SK-N-SH treated with all-trans-retinoic acid at 6 μM for 48 hours (cell line): ENCODE results near the gene SMPD3.

Experiments
- ATAC-seq: fragments of 200-7000 bp; cut with Tn5 transposase; 3 replicates; pipeline ENCODE4 v1.9.1; 2020; ENCODE audit warnings: mild to moderate bottlenecking, moderate library complexity
- ARNTL ChIP-seq: fragments of 450-650 bp; formaldehyde crosslinking; IDR thresholded peaks from 2 replicates; pipeline ENCODE4 v1.5.0; 2020; ENCODE audit warnings: low read depth, mild to moderate bottlenecking, moderate library complexity, borderline replicate concordance
- BACH2 ChIP-seq: fragments of 250-450 bp; sonication (Bioruptor Pico); IDR thresholded peaks from 2 replicates; pipeline ENCODE4 v1.9.0; 2021; ENCODE audit warnings: mild to moderate bottlenecking, borderline replicate concordance
- GLIS3 ChIP-seq: fragments of 250-450 bp; sonication (Bioruptor Pico); IDR thresholded peaks from 2 replicates; pipeline ENCODE4 v1.5.0; 2020; ENCODE audit warnings: mild to moderate bottlenecking, moderate library complexity
- ISL1 ChIP-seq: fragments of 250-450 bp; sonication (Bioruptor Pico); IDR thresholded peaks from 2 replicates; pipeline ENCODE4 v2.1.2; 2022; ENCODE audit warnings: mild to moderate bottlenecking, moderate library complexity
- OSR1 ChIP-seq: fragments of 250-450 bp; sonication (Bioruptor Pico); IDR thresholded peaks from 2 replicates; pipeline ENCODE4 v1.8.0; 2022; ENCODE audit warnings: moderate library complexity, mild to moderate bottlenecking, inconsistent platforms
- PPARA ChIP-seq: fragments of 250-450 bp; sonication (Bioruptor Pico); IDR thresholded peaks from 2 replicates; pipeline ENCODE4 v1.5.0; 2020; ENCODE audit warnings: mild to moderate bottlenecking, borderline replicate concordance
- RARB ChIP-seq: fragments of 250-450 bp; sonication (Bioruptor Pico); IDR thresholded peaks from 2 replicates; pipeline ENCODE4 v1.8.0; 2021; ENCODE audit warnings: mild to moderate bottlenecking, moderate library complexity
- SNAI2 ChIP-seq: fragments of 250-450 bp; sonication (Bioruptor Pico); IDR thresholded peaks from 2 replicates; pipeline ENCODE4 v1.5.0; 2020; ENCODE audit warnings: mild to moderate bottlenecking, moderate library complexity
- TCF4 ChIP-seq: fragments of 250-450 bp; sonication (Bioruptor Pico); IDR thresholded peaks from 2 replicates; pipeline ENCODE4 v1.8.0; 2021; ENCODE audit warnings: mild to moderate bottlenecking, moderate library complexity, borderline replicate concordance
- TOX ChIP-seq: fragments of 250-450 bp; sonication (Bioruptor Pico); IDR thresholded peaks from 2 replicates; pipeline ENCODE4 v1.8.0; 2021; ENCODE audit warnings: mild to moderate bottlenecking, moderate library complexity, borderline replicate concordance
- TSHZ2 ChIP-seq: fragments of 250-450 bp; sonication (Bioruptor Pico); IDR thresholded peaks from 2 replicates; pipeline ENCODE4 v1.5.0; 2020; ENCODE audit warnings: mild to moderate bottlenecking, moderate library complexity
- ZC3H10 ChIP-seq: fragments of 250-450 bp; sonication (Bioruptor Pico); IDR thresholded peaks from 2 replicates; pipeline ENCODE4 v1.5.1; 2021; ENCODE audit warnings: mild to moderate bottlenecking, moderate library complexity
- ZFP3 ChIP-seq: fragments of 250-450 bp; sonication (Bioruptor Pico); IDR thresholded peaks from 2 replicates; pipeline ENCODE4 v1.5.0; 2020; ENCODE audit warnings: mild to moderate bottlenecking, moderate library complexity
- ZFP30 ChIP-seq: fragments of 450-650 bp; formaldehyde crosslinking; IDR thresholded peaks from 2 replicates; pipeline ENCODE4 v1.5.0; 2022; ENCODE audit warnings: mild to moderate bottlenecking, moderate library complexity
- ZNF565 ChIP-seq: fragments of 450-650 bp; formaldehyde crosslinking; conservative IDR thresholded peaks from 2 replicates; pipeline ENCODE4 v1.5.0; 2020; ENCODE audit warnings: low read depth, mild to moderate bottlenecking, moderate library complexity
- ZNF70 ChIP-seq: fragments of 450-650 bp; formaldehyde crosslinking; IDR thresholded peaks from 2 replicates; pipeline ENCODE4 v1.5.0; 2020; ENCODE audit warnings: mild to moderate bottlenecking, moderate library complexity
- ZNF8 ChIP-seq: fragments of 450-650 bp; formaldehyde crosslinking; IDR thresholded peaks from 2 replicates; pipeline ENCODE4 v1.5.0; 2020; ENCODE audit warnings: mild to moderate bottlenecking, moderate library complexity
- TF ChIP-seq, protein P1 (sequence below): fragments of 250-450 bp; sonication (Bioruptor Pico); IDR thresholded peaks from 2 replicates; pipeline ENCODE4 v1.5.1; 2021; ENCODE audit warnings: mild to moderate bottlenecking, moderate library complexity
- TF ChIP-seq, protein P2 (sequence below): fragments of 250-450 bp; sonication (Bioruptor Pico); IDR thresholded peaks from 2 replicates; pipeline ENCODE4 v1.8.0; 2020; ENCODE audit warnings: mild to moderate bottlenecking, moderate library complexity, borderline replicate concordance
- TF ChIP-seq, protein P3 (sequence below): fragments of 250-450 bp; sonication (Bioruptor Pico); IDR thresholded peaks from 2 replicates; pipeline ENCODE4 v1.5.1; 2020; ENCODE audit warnings: low read depth, mild to moderate bottlenecking, moderate library complexity

SMPD3 gene

DNA sequence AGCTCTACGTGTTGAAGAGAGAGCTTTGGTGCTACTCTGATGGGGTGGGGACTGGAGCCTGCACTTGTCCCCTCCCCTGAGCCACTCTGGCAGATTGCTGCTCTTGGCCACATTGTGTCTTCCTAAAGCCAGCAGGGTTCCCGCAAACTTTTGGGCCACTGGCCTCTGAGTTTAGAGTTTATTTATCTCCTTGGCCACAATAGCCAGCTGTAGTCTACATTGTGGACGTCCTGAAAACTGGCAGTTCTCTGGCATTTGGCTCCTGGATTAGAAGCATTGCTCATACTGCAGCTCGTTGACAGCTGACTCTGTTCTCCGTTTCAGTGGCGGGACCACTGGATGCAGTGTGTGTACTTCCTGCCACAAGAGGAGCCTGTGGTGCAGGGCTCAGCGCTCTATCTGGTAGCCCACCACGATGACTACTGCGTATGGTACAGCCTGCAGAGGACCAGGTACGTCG is 102.9 kb downstream of the SMPD3 start:
- TF ChIP-seq, protein P1, sequence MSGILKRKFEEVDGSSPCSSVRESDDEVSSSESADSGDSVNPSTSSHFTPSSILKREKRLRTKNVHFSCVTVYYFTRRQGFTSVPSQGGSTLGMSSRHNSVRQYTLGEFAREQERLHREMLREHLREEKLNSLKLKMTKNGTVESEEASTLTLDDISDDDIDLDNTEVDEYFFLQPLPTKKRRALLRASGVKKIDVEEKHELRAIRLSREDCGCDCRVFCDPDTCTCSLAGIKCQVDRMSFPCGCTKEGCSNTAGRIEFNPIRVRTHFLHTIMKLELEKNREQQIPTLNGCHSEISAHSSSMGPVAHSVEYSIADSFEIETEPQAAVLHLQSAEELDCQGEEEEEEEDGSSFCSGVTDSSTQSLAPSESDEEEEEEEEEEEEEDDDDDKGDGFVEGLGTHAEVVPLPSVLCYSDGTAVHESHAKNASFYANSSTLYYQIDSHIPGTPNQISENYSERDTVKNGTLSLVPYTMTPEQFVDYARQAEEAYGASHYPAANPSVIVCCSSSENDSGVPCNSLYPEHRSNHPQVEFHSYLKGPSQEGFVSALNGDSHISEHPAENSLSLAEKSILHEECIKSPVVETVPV (CRISPR knock-in tag), result no peak
- no peak for ATAC-seq

DNA sequence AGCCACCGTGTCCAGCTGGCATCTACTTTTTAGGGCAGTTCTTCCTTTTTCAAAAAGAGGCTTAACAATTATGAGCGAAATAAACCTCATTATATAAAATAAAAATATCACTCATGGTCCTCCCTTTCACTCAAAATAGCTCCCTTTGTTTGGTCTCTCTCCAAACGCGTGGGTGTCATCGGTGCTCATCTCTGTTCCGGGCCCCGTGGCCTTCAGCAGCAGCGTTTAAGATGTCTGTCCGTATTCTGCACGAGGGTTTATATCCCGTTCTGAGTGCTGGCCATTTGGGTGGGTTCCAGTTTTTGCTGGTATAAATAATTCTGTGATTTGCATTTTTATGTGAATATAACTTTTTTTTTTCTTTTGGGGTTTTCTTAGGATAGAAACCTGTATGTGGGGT is 104.1 kb downstream of the SMPD3 start:
- no peak for ATAC-seq
- no peak for TF ChIP-seq SNAI2 (CRISPR knock-in tag)
- no peak for TF ChIP-seq TSHZ2 (CRISPR knock-in tag)
- no peak for TF ChIP-seq BACH2 (CRISPR knock-in tag)
- TF ChIP-seq ZC3H10 (CRISPR knock-in tag), result no peak
- no peak for TF ChIP-seq TCF4 (CRISPR knock-in tag)
- TF ChIP-seq ISL1, result no peak
- TF ChIP-seq ZNF70 (CRISPR knock-in tag), result no peak
- no peak for TF ChIP-seq ARNTL (CRISPR knock-in tag)
- no peak for TF ChIP-seq TOX (CRISPR knock-in tag)
- no peak for TF ChIP-seq RARB (CRISPR knock-in tag)
- TF ChIP-seq ZFP3 (CRISPR knock-in tag), result no peak
- TF ChIP-seq ZNF565 (CRISPR knock-in tag), result no peak
- TF ChIP-seq ZFP30 (CRISPR knock-in tag), result no peak
- TF ChIP-seq, protein P1 (CRISPR knock-in tag), result no peak

- TF ChIP-seq ZFP3 (CRISPR knock-in tag), result no peak
- no peak for TF ChIP-seq ZC3H10 (CRISPR knock-in tag)
- TF ChIP-seq, protein P2, sequence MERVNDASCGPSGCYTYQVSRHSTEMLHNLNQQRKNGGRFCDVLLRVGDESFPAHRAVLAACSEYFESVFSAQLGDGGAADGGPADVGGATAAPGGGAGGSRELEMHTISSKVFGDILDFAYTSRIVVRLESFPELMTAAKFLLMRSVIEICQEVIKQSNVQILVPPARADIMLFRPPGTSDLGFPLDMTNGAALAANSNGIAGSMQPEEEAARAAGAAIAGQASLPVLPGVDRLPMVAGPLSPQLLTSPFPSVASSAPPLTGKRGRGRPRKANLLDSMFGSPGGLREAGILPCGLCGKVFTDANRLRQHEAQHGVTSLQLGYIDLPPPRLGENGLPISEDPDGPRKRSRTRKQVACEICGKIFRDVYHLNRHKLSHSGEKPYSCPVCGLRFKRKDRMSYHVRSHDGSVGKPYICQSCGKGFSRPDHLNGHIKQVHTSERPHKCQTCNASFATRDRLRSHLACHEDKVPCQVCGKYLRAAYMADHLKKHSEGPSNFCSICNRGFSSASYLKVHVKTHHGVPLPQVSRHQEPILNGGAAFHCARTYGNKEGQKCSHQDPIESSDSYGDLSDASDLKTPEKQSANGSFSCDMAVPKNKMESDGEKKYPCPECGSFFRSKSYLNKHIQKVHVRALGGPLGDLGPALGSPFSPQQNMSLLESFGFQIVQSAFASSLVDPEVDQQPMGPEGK (CRISPR knock-in tag), result no peak
- TF ChIP-seq TOX (CRISPR knock-in tag), result no peak
- TF ChIP-seq PPARA (CRISPR knock-in tag), result no peak
- TF ChIP-seq BACH2 (CRISPR knock-in tag), result no peak
- no peak for ATAC-seq
Observed at GRCh38 chr16:68343137-68343536, 105.2 kb downstream of the SMPD3 start.

- TF ChIP-seq GLIS3 (CRISPR knock-in tag), result no peak
- TF ChIP-seq ZNF8 (CRISPR knock-in tag), result no peak
- no peak for TF ChIP-seq ARNTL (CRISPR knock-in tag)
- TF ChIP-seq, protein P2 (CRISPR knock-in tag), result no peak
- no peak for TF ChIP-seq ZFP3 (CRISPR knock-in tag)
- TF ChIP-seq, protein P3, sequence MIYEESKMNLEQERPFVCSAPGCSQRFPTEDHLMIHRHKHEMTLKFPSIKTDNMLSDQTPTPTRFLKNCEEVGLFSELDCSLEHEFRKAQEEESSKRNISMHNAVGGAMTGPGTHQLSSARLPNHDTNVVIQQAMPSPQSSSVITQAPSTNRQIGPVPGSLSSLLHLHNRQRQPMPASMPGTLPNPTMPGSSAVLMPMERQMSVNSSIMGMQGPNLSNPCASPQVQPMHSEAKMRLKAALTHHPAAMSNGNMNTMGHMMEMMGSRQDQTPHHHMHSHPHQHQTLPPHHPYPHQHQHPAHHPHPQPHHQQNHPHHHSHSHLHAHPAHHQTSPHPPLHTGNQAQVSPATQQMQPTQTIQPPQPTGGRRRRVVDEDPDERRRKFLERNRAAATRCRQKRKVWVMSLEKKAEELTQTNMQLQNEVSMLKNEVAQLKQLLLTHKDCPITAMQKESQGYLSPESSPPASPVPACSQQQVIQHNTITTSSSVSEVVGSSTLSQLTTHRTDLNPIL (CRISPR knock-in tag), result no peak
- no peak for TF ChIP-seq PPARA (CRISPR knock-in tag)
- TF ChIP-seq TOX (CRISPR knock-in tag), result no peak
- TF ChIP-seq ZFP30 (CRISPR knock-in tag), result no peak
- no peak for TF ChIP-seq RARB (CRISPR knock-in tag)
- no peak for TF ChIP-seq TCF4 (CRISPR knock-in tag)
- no peak for TF ChIP-seq ZNF565 (CRISPR knock-in tag)
- TF ChIP-seq OSR1 (CRISPR knock-in tag), result no peak
- no peak for TF ChIP-seq ZC3H10 (CRISPR knock-in tag)
- TF ChIP-seq, protein P1 (CRISPR knock-in tag), result no peak
- no peak for TF ChIP-seq SNAI2 (CRISPR knock-in tag)
- TF ChIP-seq BACH2 (CRISPR knock-in tag), result no peak
- no peak for ATAC-seq
Observed at GRCh38 chr16:68342620-68343019, 105.7 kb downstream of the SMPD3 start.
